ENCODE results near the gene GLRX5. TPM values are rescaled to one million over a fixed set of nuclear protein-coding genes. Genes with fewer than 3 reads are reported as not detected.

Gene GLRX5
- total RNA-seq, 1 experiment from 2014 or later = 60.1 TPM

- TF ChIP-seq, protein P1, sequence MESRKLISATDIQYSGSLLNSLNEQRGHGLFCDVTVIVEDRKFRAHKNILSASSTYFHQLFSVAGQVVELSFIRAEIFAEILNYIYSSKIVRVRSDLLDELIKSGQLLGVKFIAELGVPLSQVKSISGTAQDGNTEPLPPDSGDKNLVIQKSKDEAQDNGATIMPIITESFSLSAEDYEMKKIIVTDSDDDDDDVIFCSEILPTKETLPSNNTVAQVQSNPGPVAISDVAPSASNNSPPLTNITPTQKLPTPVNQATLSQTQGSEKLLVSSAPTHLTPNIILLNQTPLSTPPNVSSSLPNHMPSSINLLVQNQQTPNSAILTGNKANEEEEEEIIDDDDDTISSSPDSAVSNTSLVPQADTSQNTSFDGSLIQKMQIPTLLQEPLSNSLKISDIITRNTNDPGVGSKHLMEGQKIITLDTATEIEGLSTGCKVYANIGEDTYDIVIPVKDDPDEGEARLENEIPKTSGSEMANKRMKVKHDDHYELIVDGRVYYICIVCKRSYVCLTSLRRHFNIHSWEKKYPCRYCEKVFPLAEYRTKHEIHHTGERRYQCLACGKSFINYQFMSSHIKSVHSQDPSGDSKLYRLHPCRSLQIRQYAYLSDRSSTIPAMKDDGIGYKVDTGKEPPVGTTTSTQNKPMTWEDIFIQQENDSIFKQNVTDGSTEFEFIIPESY (IDR thresholded peaks at IDR 0.05; ENCODE audit: extremely low read depth, insufficient replicate concordance, low read length) = no peak
- TF ChIP-seq POLR2AphosphoS5 (IDR thresholded peaks at IDR 0.05; ENCODE audit: low read depth, low read length) (no peak), SP1 (IDR thresholded peaks at IDR 0.05; ENCODE audit: low read depth) (no peak)
- TF ChIP-seq, protein P2, sequence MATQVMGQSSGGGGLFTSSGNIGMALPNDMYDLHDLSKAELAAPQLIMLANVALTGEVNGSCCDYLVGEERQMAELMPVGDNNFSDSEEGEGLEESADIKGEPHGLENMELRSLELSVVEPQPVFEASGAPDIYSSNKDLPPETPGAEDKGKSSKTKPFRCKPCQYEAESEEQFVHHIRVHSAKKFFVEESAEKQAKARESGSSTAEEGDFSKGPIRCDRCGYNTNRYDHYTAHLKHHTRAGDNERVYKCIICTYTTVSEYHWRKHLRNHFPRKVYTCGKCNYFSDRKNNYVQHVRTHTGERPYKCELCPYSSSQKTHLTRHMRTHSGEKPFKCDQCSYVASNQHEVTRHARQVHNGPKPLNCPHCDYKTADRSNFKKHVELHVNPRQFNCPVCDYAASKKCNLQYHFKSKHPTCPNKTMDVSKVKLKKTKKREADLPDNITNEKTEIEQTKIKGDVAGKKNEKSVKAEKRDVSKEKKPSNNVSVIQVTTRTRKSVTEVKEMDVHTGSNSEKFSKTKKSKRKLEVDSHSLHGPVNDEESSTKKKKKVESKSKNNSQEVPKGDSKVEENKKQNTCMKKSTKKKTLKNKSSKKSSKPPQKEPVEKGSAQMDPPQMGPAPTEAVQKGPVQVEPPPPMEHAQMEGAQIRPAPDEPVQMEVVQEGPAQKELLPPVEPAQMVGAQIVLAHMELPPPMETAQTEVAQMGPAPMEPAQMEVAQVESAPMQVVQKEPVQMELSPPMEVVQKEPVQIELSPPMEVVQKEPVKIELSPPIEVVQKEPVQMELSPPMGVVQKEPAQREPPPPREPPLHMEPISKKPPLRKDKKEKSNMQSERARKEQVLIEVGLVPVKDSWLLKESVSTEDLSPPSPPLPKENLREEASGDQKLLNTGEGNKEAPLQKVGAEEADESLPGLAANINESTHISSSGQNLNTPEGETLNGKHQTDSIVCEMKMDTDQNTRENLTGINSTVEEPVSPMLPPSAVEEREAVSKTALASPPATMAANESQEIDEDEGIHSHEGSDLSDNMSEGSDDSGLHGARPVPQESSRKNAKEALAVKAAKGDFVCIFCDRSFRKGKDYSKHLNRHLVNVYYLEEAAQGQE (IDR thresholded peaks at IDR 0.05; ENCODE audit: low read depth) = no peak
Observed at GRCh38 chr14:95541346-95541745, 6.5 kb downstream of the GLRX5 start (continued).

DNA sequence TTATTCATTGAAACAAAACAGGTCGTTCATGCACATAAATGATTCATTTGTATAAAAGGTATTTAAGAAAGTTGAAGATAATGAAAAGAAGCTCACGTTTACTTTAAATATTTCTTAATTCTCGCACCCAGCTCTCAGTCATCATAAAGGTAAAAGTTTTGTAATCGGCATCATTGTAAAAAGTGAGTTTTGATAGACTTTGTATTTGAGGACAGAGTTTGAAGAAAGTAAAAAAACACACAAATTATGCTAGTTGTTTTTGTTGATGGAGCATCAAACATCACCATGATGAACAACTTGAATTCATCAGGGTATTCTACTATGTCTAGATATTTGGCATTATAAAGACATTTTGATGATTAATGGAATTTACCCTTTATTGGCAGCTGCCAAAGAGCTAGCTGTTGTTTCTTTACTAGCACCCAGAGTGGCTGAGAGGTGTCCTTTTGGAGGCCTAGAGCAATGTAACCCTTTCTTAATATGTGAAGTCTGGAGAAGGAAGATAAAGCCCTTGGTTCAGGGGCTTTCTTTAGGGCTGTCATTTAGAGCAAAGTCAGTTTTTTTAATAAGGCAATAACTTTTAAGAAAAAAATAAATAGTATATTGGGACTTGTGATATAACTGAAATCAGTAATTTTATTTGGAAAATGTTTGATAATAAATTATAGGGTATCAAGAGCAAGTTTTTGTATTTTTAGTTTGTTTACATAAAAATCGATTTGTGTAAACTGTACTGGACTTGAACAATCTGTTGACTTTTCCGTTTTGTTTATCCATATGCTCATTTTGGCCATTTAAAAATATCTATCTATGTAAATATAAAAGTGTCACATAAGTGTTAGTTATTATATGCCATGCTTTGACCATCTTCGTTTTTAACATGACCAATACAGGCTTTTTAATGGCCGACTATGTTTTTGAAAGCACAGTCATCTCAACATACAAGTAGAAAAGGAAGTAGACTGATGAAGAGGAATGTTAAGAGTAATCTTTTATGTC lies 7.4 kb downstream of the GLRX5 start:
- H3K36me3 ChIP-seq (ENCODE audit: control insufficient read depth in 1 of 2, insufficient read depth in 2 of 2, low read length in 2 of 2) = 0 out of 4 replicates have a peak, but pooled peaks cover 0 to 5% of the 10 kb centered on the region in 2 experiments
- ChIA-PET CTCF (interaction anchor here (0.7 to 1.5 kb wide), 3 partner anchors 15 to 232 kb away, joined by 3 to 5 read pairs (median 3); no protein-coding TSS in a partner anchor), POLR2A (no interaction called here), RAD21 (ENCODE audit: low non-redundant PET in 1 of 2, low total read pairs in 2 of 2, uncharacterized antibody in 2 of 2, unreplicated experiment in 2 of 2) (no interaction called here)
- H3K27me3 ChIP-seq (ENCODE audit: insufficient read depth, low read length) = no peaks in the 10 kb centered on the region
- intact Hi-C loops (cut with micrococcal nuclease) = no loop called here
- H3K4me2 ChIP-seq (ENCODE audit: low read length) = no peak overlapping the region
- H4K20me1 ChIP-seq (ENCODE audit: insufficient read depth) = peaks cover 12% of the 10 kb centered on the region; the same call in 1 of the 2 replicates
- H3K79me2 ChIP-seq (ENCODE audit: insufficient read depth, low read length) = peaks cover 65% of the 10 kb centered on the region
- peaks cover 9 to 16% of the 10 kb centered on the region in 2 experiments for H3K4me1 ChIP-seq (ENCODE audit: control insufficient read depth in 1 of 2, insufficient read depth in 2 of 2, low read length in 2 of 2)
- H3K9me3 ChIP-seq (ENCODE audit: control insufficient read depth in 1 of 2, insufficient read depth in 1 of 2, low read depth in 1 of 2, low read length in 2 of 2) = no peaks in the 10 kb centered on the region
- DNase-seq (ENCODE audit: low read depth, low spot score) = no peak
- ATAC-seq = no peak
- H3K9ac ChIP-seq (ENCODE audit: low read length) = no peak overlapping the region
- H3K27ac ChIP-seq (ENCODE audit: low read depth, low read length) = no peak overlapping the region
- no TSS peak for BruUV-seq (replicated peaks)
- no peak overlapping the region for H3K4me3 ChIP-seq (replicated peaks in 1 of 2; ENCODE audit: low read depth in 1 of 2, low read length in 2 of 2)
- no peak overlapping the region for H2AFZ ChIP-seq (ENCODE audit: low read depth, low read length, poor library complexity, severe bottlenecking)
- no peaks in the 10 kb centered on the region for H3K9me2 ChIP-seq (ENCODE audit: insufficient read depth)
- TF ChIP-seq SP1 (IDR thresholded peaks at IDR 0.05; ENCODE audit: low read depth) (no peak), TCF7L2 (IDR thresholded peaks at IDR 0.05; ENCODE audit: borderline replicate concordance, extremely low read depth, insufficient read depth, insufficient read length) (no peak), CBX3 (IDR thresholded peaks at IDR 0.05; ENCODE audit: low read depth) (no peak)
- TF ChIP-seq, protein P3, sequence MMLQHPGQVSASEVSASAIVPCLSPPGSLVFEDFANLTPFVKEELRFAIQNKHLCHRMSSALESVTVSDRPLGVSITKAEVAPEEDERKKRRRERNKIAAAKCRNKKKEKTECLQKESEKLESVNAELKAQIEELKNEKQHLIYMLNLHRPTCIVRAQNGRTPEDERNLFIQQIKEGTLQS (IDR thresholded peaks at IDR 0.05) = no peak
- TF ChIP-seq, protein P1 (IDR thresholded peaks at IDR 0.05; ENCODE audit: extremely low read depth, insufficient replicate concordance, low read length) = no peak
- TF ChIP-seq, protein P2 (IDR thresholded peaks at IDR 0.05; ENCODE audit: low read depth) = no peak
